Astrocyte of the cerebellum (primary cell): ENCODE measurements around the gene HPSE.

Source experiments
- DNase-seq: peaks from one replicate; pipeline ENCODE4 v3.0.0-alpha.2; 2011; ENCODE audit warnings: low read depth
- H3K4me3 ChIP-seq: 2 replicates; pipeline ENCODE4 v1.5.1; 2011; ENCODE audit warnings: mild to moderate bottlenecking, low read depth, low read length, moderate library complexity
- CTCF ChIP-seq: IDR thresholded peaks from 2 replicates; pipeline ENCODE4 v1.5.1; 2012; ENCODE audit warnings: low read length, low read depth, moderate library complexity, mild to moderate bottlenecking; ENCODE audit errors: missing control alignments
- in situ Hi-C: cut with HindIII; loops from 2 replicates; pipeline ENCODE4 v1.10.0; 2017; ENCODE audit warnings: low sequenced_read_pairs

HPSE gene

GRCh38 chr4:83340692-83341343, 6.2 kb upstream of the HPSE start:
- H3K4me3 ChIP-seq, result no peak overlapping the region
- no peak for TF ChIP-seq CTCF
- in situ Hi-C loops, result no loop called here
- no peak for DNase-seq

DNA sequence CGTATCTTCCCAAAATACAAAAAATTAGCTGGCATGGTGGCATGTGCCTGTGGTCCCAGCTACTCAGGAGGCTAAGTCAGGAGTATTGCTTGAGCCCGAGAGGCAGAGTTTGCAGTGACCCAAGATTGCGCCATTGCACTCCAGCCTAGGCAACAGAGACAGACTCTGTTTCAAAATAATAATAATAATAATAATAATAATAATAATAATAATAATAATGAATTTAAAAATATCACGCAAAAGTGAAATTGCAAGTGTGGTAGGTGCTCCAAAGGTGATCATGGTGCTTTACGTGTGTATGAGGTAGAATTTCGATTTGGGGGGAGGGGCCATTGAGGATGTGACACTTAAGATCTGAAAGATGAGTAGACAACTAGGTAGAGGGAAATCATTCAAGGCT, 4.9 kb upstream of the HPSE start:
- H3K4me3 ChIP-seq, result no peak overlapping the region
- DNase-seq, result no peak
- in situ Hi-C loops, result no loop called here
- no peak for TF ChIP-seq CTCF

- in situ Hi-C loops, result no loop called here
- H3K4me3 ChIP-seq, result no peak overlapping the region
- no peak for TF ChIP-seq CTCF
- no peak for DNase-seq
These were observed 1.1 kb upstream of the HPSE start for GRCh38 chr4:83335701-83336100.

DNA sequence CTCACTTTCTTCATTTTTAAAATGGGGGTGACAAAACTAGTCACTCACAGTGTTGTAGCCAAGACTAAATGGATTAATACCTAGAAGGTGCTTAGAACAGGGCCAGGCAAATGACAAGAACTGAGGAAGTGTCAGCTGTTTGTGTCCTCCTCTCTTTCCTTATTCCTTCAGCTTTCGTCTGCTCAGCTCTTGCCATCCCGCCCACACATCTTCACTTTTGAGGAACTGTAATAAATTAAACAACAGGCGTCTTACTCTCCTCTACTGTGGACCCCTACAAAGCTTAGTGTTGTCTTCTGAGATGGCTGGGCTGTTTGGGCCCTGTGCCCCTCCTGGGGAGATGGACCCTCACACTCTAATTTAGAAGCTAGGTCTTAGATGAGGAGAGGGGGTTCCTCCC, 2.7 kb downstream of the HPSE start:
- no peak overlapping the region for H3K4me3 ChIP-seq
- in situ Hi-C loops, result no loop called here
- DNase-seq, result no peak
- no peak for TF ChIP-seq CTCF

DNA sequence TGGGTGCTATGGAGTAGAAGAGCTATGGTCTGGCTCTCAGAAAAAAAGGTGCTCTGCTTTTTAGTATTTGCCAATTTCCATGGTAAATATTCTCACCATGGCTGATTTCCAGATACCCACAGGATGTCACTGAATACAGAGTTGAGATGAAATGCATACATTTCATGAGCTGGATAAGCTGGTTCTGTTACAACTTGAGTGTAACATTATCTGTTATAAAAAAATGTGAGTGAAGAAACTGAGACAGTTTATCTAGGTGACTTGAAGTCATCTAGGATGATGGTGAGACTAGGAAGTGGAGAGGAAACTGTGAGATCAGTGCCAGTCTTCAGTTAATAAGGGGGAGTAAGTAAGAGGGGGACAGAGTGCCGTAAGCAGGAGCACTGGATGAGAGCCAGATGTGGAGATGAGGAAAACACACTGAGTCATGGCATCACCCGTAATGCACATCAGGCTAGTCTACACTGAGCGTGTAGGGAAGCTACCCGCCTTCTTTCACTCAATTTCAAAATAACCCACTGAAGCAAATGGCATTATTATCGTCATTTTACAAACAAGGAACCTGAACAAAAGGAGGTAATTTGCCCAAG, 5.0 kb downstream of the HPSE start:
- H3K4me3 ChIP-seq, result no peak overlapping the region
- TF ChIP-seq CTCF, result no peak
- no peak for DNase-seq
- in situ Hi-C loops, result no loop called here

- H3K4me3 ChIP-seq, result no peak overlapping the region
- in situ Hi-C loops, result no loop called here
- no peak for TF ChIP-seq CTCF
- DNase-seq, result no peak
These were observed 6.0 kb downstream of the HPSE start for GRCh38 chr4:83328521-83329187.
